ENCODE results near the gene CNOT6. TPM values are rescaled to one million over a fixed set of nuclear protein-coding genes. Genes with fewer than 3 reads are reported as not detected.

Gene CNOT6
- polyA plus RNA-seq, 1 of the 3 experiments (the other 2 are of a cell fraction): 17.1 TPM

- no peaks in the 10 kb centered on the region for H3K9me2 ChIP-seq
- no peak overlapping the region for H3K4me2 ChIP-seq
- no peak overlapping the region for H3K4me3 ChIP-seq (ENCODE audit: low read depth in 2 of 2, low read length in 1 of 2)
- no peaks in the 10 kb centered on the region for H3K4me1 ChIP-seq (ENCODE audit: control insufficient read depth in 1 of 2, insufficient read depth in 2 of 2, low read depth in 1 of 2, low read length in 1 of 2)
- H3K9me3 ChIP-seq: no peaks in the 10 kb centered on the region
- H3K36me3 ChIP-seq (replicated peaks in 1 of 2; ENCODE audit: control insufficient read depth in 1 of 2, insufficient read depth in 2 of 2, low read length in 1 of 2): no peaks in the 10 kb centered on the region
- no peak for DNase-seq
- H2AFZ ChIP-seq (ENCODE audit: low read depth): no peak overlapping the region
- TF ChIP-seq SIN3A (IDR thresholded peaks at IDR 0.05; ENCODE audit: borderline replicate concordance, low read depth, low read length): no peak
- no peak for TF ChIP-seq GABPA (IDR thresholded peaks at IDR 0.05; ENCODE audit: low read depth)
- TF ChIP-seq, protein P1, sequence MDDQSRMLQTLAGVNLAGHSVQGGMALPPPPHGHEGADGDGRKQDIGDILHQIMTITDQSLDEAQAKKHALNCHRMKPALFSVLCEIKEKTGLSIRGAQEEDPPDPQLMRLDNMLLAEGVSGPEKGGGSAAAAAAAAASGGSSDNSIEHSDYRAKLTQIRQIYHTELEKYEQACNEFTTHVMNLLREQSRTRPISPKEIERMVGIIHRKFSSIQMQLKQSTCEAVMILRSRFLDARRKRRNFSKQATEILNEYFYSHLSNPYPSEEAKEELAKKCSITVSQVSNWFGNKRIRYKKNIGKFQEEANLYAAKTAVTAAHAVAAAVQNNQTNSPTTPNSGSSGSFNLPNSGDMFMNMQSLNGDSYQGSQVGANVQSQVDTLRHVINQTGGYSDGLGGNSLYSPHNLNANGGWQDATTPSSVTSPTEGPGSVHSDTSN (IDR thresholded peaks at IDR 0.05): no peak
- no peak for TF ChIP-seq EZH2phosphoT487 (IDR thresholded peaks at IDR 0.05; ENCODE audit: borderline replicate concordance, low read depth)
- TF ChIP-seq, protein P2, sequence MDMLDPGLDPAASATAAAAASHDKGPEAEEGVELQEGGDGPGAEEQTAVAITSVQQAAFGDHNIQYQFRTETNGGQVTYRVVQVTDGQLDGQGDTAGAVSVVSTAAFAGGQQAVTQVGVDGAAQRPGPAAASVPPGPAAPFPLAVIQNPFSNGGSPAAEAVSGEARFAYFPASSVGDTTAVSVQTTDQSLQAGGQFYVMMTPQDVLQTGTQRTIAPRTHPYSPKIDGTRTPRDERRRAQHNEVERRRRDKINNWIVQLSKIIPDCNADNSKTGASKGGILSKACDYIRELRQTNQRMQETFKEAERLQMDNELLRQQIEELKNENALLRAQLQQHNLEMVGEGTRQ (IDR thresholded peaks at IDR 0.05; ENCODE audit: borderline replicate concordance, low read depth, low read length): no peak
- no peak for TF ChIP-seq RFX5 (IDR thresholded peaks at IDR 0.05; ENCODE audit: low read length)
- no peak for TF ChIP-seq JUND (IDR thresholded peaks at IDR 0.05)
- TF ChIP-seq, protein P3, sequence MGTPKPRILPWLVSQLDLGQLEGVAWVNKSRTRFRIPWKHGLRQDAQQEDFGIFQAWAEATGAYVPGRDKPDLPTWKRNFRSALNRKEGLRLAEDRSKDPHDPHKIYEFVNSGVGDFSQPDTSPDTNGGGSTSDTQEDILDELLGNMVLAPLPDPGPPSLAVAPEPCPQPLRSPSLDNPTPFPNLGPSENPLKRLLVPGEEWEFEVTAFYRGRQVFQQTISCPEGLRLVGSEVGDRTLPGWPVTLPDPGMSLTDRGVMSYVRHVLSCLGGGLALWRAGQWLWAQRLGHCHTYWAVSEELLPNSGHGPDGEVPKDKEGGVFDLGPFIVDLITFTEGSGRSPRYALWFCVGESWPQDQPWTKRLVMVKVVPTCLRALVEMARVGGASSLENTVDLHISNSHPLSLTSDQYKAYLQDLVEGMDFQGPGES (IDR thresholded peaks at IDR 0.05; ENCODE audit: low read depth, low read length): no peak
- H4K20me1 ChIP-seq (ENCODE audit: insufficient read depth): no peaks in the 10 kb centered on the region
- H3K79me2 ChIP-seq (ENCODE audit: insufficient read depth): no peaks in the 10 kb centered on the region
- POLR2A ChIA-PET: no interaction called here
- CTCF ChIA-PET: interaction anchor here (0.8 to 6.1 kb wide), 3 partner anchors 9 to 317 kb away, joined by 4 to 43 read pairs (median 6); no protein-coding TSS in a partner anchor
- 71% methylated on average over 7 of the region's 23 CpGs for WGBS (ENCODE audit: low lambda C conversion rate)
- H3F3A ChIP-seq (replicated peaks; ENCODE audit: insufficient read depth): no peaks in the 10 kb centered on the region
- H3K27me3 ChIP-seq (ENCODE audit: insufficient read depth): no peaks in the 10 kb centered on the region; the same call in 1 of the 2 replicates
- H3K27ac ChIP-seq (ENCODE audit: low read depth in 2 of 2, low read length in 1 of 2): no peak overlapping the region
- no peak overlapping the region for H3K9ac ChIP-seq
Observed at GRCh38 chr5:180609817-180610550, 115.8 kb downstream of the CNOT6 start.

DNA sequence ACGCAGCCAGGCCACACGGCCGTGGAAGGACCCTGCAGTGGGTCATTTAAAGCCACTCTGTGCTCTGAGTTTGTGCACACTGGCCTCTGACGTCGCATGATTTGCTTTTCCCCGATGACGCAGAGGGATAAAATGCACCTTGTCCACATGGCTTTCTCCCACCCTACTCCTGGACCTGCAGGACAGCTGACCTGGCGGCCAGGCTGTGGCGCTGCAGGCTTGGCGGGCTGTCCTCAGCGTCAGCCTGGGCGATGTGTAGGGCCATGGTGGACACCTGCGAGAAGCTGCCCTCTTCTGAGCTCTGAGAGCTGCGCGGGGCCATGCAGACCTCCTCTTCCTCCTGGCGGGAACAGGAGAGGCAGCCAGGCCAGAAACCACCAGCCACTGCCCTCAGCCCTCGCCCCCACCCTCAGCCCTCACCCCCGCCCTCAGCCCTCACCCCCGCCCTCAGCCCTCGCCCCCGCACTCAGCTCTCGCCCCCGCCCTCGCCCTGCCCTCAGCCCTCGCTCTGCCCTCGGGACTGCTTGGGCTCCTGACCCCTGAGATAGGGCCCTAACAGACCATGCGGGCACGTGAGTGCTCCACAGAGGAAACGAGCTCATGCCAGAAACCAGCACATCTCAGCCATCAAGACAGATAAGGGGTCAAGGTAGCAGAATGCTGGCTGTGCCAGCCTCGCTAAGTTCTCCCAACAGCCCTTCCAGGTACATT lies 117.1 kb downstream of the CNOT6 start:
- no peaks in the 10 kb centered on the region for H4K20me1 ChIP-seq (ENCODE audit: insufficient read depth)
- no peak overlapping the region for H3K27ac ChIP-seq (ENCODE audit: low read depth in 2 of 2, low read length in 1 of 2)
- H3K27me3 ChIP-seq (ENCODE audit: insufficient read depth): no peaks in the 10 kb centered on the region; the same call in 1 of the 2 replicates
- H3K4me1 ChIP-seq (ENCODE audit: control insufficient read depth in 1 of 2, insufficient read depth in 2 of 2, low read depth in 1 of 2, low read length in 1 of 2): no peaks in the 10 kb centered on the region
- H3F3A ChIP-seq (replicated peaks; ENCODE audit: insufficient read depth): no peaks in the 10 kb centered on the region
- ChIA-PET CTCF (interaction anchor here (0.7 to 1.6 kb wide), 13 partner anchors 8 to 507 kb away, joined by 3 to 8 read pairs (median 4); no protein-coding TSS in a partner anchor), POLR2A (no interaction called here)
- peak; percentile 29; the same call in 1 of the 2 replicates for TF ChIP-seq CTCF (IDR thresholded peaks at IDR 0.05)
- no peak for TF ChIP-seq FOSL2 (IDR thresholded peaks at IDR 0.05; ENCODE audit: borderline replicate concordance, low read depth)
- TF ChIP-seq RAD21 (IDR thresholded peaks at IDR 0.05; ENCODE audit: low read length): peak; percentile 62
- H2AFZ ChIP-seq (ENCODE audit: low read depth): no peak overlapping the region
- no peaks in the 10 kb centered on the region for H3K9me3 ChIP-seq
- no peaks in the 10 kb centered on the region for H3K79me2 ChIP-seq (ENCODE audit: insufficient read depth)
- no peaks in the 10 kb centered on the region for H3K36me3 ChIP-seq (replicated peaks in 1 of 2; ENCODE audit: control insufficient read depth in 1 of 2, insufficient read depth in 2 of 2, low read length in 1 of 2)
- 33% methylated on average over 18 of the region's 30 CpGs for WGBS (ENCODE audit: low lambda C conversion rate)
- H3K4me3 ChIP-seq (ENCODE audit: low read depth in 2 of 2, low read length in 1 of 2): no peak overlapping the region
- H3K9me2 ChIP-seq: no peaks in the 10 kb centered on the region
- DNase-seq: peak; percentile 79
- H3K9ac ChIP-seq: no peak overlapping the region
- H3K4me2 ChIP-seq: no peak overlapping the region
